GOT3 (cell line): Measurements from ENCODE around the gene SMIM31.

ENCODE experiments used
- DNase-seq: peaks from one replicate; lab custom pipeline; 2025; ENCODE audit warnings: mixed read lengths; lab: John Stamatoyannopoulos, UW

SMIM31 gene

GRCh38 chr4:164753873-164754488 lies at the start of gene SMIM31:
Gene SMIM31, plus strand, starts transcription at chr4:164754131. Its CDS starts 16,313 bp downstream, at chr4:164770444.
- DNase-seq: no peak

GRCh38 chr4:164706675-164707074 lies 47.3 kb upstream of the SMIM31 start:
- no peak for DNase-seq

GRCh38 chr4:164716901-164717300 lies 37.0 kb upstream of the SMIM31 start:
- no peak for DNase-seq

- no peak for DNase-seq
These were observed 35.1 kb upstream of the SMIM31 start for GRCh38 chr4:164718827-164719226.

- DNase-seq: no peak
These were observed 28.9 kb upstream of the SMIM31 start for GRCh38 chr4:164725066-164725465.

- DNase-seq: no peak
These were observed 23.1 kb upstream of the SMIM31 start for GRCh38 chr4:164730705-164731393.

GRCh38 chr4:164731827-164732474 lies 22.0 kb upstream of the SMIM31 start:
- no peak for DNase-seq

- no peak for DNase-seq
These were observed 19.4 kb upstream of the SMIM31 start for GRCh38 chr4:164734484-164734883.

- DNase-seq: no peak
These were observed 5.6 kb upstream of the SMIM31 start for GRCh38 chr4:164748375-164748774.

- DNase-seq: no peak
These were observed 1.5 kb downstream of the SMIM31 start for GRCh38 chr4:164755432-164755831.

GRCh38 chr4:164756686-164757085 lies 2.8 kb downstream of the SMIM31 start:
- no peak for DNase-seq

- DNase-seq: no peak
These were observed 7.3 kb downstream of the SMIM31 start for GRCh38 chr4:164761241-164761640.

GRCh38 chr4:164761746-164762275 lies 7.9 kb downstream of the SMIM31 start:
- no peak for DNase-seq

GRCh38 chr4:164765096-164765495 lies 11.2 kb downstream of the SMIM31 start:
- no peak for DNase-seq

- DNase-seq: no peak
These were observed 11.9 kb downstream of the SMIM31 start for GRCh38 chr4:164765833-164766232.

GRCh38 chr4:164768516-164768915 lies 14.6 kb downstream of the SMIM31 start:
- no peak for DNase-seq

- no peak for DNase-seq
These were observed 16.2 kb downstream of the SMIM31 start for GRCh38 chr4:164770010-164770724.

- no peak for DNase-seq
These were observed 17.2 kb downstream of the SMIM31 start for GRCh38 chr4:164771088-164771487.

GRCh38 chr4:164772076-164772475 lies 18.1 kb downstream of the SMIM31 start:
- DNase-seq: no peak

GRCh38 chr4:164779080-164779479 lies 25.1 kb downstream of the SMIM31 start:
- DNase-seq: no peak

- DNase-seq: no peak
These were observed 25.9 kb downstream of the SMIM31 start for GRCh38 chr4:164779811-164780216.

- no peak for DNase-seq
These were observed 26.9 kb downstream of the SMIM31 start for GRCh38 chr4:164780839-164781238.
